HG03108 (cell line): Measurements from ENCODE around the gene SSBP2.
"Not testable (repeated sequence)": the region's sequence is repeated elsewhere in the genome, so short reads cannot be mapped to it uniquely, and the experiment has no call there.

Source experiments
- ATAC-seq: cut with Tn5 transposase; IDR thresholded peaks from one replicate; pipeline ENCODE4 v1.9.1; 2021; ENCODE audit warnings: moderate library complexity; ENCODE audit not compliant: unreplicated experiment

Gene SSBP2

GRCh38 chr5:81606150-81606549, 144.7 kb downstream of the SSBP2 start:
- ATAC-seq, result no peak

GRCh38 chr5:81605299-81605698, 145.6 kb downstream of the SSBP2 start:
- no peak for ATAC-seq

- ATAC-seq, result no peak
These were observed 146.7 kb downstream of the SSBP2 start for GRCh38 chr5:81604193-81604592.

GRCh38 chr5:81601919-81602318, 149.0 kb downstream of the SSBP2 start:
- ATAC-seq, result no peak

GRCh38 chr5:81592085-81592484, 158.8 kb downstream of the SSBP2 start:
- ATAC-seq, result not testable (repeated sequence)

- no peak for ATAC-seq
These were observed 160.2 kb downstream of the SSBP2 start for GRCh38 chr5:81590498-81591384.

- no peak for ATAC-seq
These were observed 171.5 kb downstream of the SSBP2 start for GRCh38 chr5:81579262-81579924.

- ATAC-seq, result no peak
These were observed 173.8 kb downstream of the SSBP2 start for GRCh38 chr5:81577091-81577490.

- no peak for ATAC-seq
These were observed 175.0 kb downstream of the SSBP2 start for GRCh38 chr5:81575924-81576323.

- no peak for ATAC-seq
These were observed 178.7 kb downstream of the SSBP2 start for GRCh38 chr5:81572201-81572600.

GRCh38 chr5:81558188-81558587, 192.7 kb downstream of the SSBP2 start:
- ATAC-seq, result no peak

GRCh38 chr5:81556809-81557208, 194.1 kb downstream of the SSBP2 start:
- no peak for ATAC-seq

- ATAC-seq, result no peak
These were observed 195.0 kb downstream of the SSBP2 start for GRCh38 chr5:81555865-81556264.

GRCh38 chr5:81554647-81555046, 196.2 kb downstream of the SSBP2 start:
- no peak for ATAC-seq

GRCh38 chr5:81553567-81554212, 197.2 kb downstream of the SSBP2 start:
- ATAC-seq, result no peak

- ATAC-seq, result no peak
These were observed 197.9 kb downstream of the SSBP2 start for GRCh38 chr5:81552852-81553566.

- ATAC-seq, result no peak
These were observed 201.8 kb downstream of the SSBP2 start for GRCh38 chr5:81549123-81549522.

- ATAC-seq, result no peak
These were observed 203.9 kb downstream of the SSBP2 start for GRCh38 chr5:81547001-81547400.

- ATAC-seq, result no peak
These were observed 205.0 kb downstream of the SSBP2 start for GRCh38 chr5:81545911-81546310.

- no peak for ATAC-seq
These were observed 206.4 kb downstream of the SSBP2 start for GRCh38 chr5:81544351-81545018.

- ATAC-seq, result no peak
These were observed 208.7 kb downstream of the SSBP2 start for GRCh38 chr5:81542242-81542641.
